ENCODE data around the gene MAN1C1.

DNA sequence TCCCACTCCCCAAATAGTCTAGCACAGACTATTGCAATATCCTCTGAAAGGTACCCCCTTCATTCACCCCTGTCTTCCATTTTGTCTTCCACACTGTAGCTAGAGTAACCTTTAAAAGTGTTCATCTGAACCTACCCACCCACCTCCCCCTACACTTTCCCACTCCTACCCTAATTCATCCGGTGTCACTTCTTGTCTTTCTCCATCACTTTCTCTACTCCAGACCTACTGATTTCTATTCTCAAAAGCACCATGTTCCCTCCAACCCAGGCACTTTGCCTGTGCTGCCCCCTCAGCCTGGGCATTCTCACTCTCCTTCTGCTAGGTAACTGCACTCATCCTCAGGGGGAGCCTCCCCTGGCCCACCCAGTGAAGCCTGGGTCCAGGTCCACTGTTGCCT, 4.7 kb upstream of the MAN1C1 start:
- TF ChIP-seq SUZ12 (IDR thresholded peaks at IDR 0.05; ENCODE audit: extremely low read depth, insufficient read depth, insufficient read length): no peak
- TF ChIP-seq ZNF274 (IDR thresholded peaks at IDR 0.05; ENCODE audit: low read depth, low read length): no peak

All from NT2/D1 (cell line).